ENCODE data around the gene OR2H1. TPM values are rescaled to one million over a fixed set of nuclear protein-coding genes. Genes with fewer than 3 reads are reported as not detected.

Gene OR2H1
- total and polyA plus RNA-seq, 9 of the 15 experiments (the other 6 are each of a cell fraction or from before 2014, with no cell fraction given): not detected

DNA sequence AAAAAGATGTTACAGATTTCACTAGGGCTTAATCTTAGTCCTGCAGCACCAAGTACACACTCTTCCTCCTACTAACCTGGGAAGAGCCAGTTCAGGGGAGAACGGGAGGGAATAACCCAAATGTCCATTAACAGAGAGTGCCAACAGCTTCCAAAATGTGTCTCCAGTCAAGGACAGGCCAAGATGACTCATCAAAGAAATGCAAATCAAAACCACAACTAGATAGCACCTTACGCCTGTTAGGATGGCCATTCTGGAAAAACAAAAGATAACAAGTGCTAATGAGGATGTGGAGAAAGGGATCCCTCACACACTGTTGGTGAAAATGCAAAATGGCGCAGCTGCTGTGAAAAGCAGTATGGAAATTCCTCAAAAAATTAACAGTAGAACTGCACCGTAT lies 34.6 kb downstream of the OR2H1 start (continued):
- TF ChIP-seq ESRRA (IDR thresholded peaks at IDR 0.05; ENCODE audit: borderline replicate concordance, low read depth): peak; percentile 79; the same call in 1 of the 2 replicates
- peak; percentile 67 for TF ChIP-seq MAFG (tag; conservative IDR thresholded peaks at IDR 0.05)
- peak; percentile 85 for TF ChIP-seq JUNB (CRISPR knock-in tag; conservative IDR thresholded peaks at IDR 0.05)
- TF ChIP-seq ZNF431 (CRISPR knock-in tag; IDR thresholded peaks at IDR 0.05): no peak

DNA sequence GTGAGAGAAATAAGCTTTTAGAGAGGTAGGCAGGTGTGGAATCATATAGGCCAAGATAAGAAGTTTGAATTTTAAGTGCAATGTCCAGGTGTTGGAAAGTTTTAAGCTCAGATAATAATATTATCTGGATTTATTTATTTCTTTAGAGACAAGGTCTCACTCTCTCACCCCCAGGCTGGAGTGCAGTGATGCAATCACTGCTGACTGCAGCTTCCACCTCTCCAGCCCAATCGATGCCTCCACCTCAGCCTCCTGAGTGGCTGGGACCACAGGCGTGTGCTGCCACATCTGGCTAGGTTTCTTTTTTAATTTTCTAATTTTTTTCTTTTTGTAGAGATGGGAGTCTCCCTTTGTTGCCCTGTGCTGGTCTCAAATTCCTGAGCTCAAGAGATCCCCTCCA lies 36.3 kb downstream of the OR2H1 start:
- BruUV-seq (replicated peaks): no TSS peak
- intact Hi-C loops (cut with micrococcal nuclease) (no loop called here), in situ Hi-C loops (cut with MboI) (no loop called here)
- H3K4me1 ChIP-seq (replicated peaks in 1 of 2; ENCODE audit: control insufficient read depth in 2 of 2, insufficient read depth in 2 of 2, low read length in 2 of 2): peaks cover 0 to 28% of the 10 kb centered on the region in 2 experiments; a peak in 4 of 5 replicates
- H3K9me3 ChIP-seq (replicated peaks; ENCODE audit: control insufficient read depth, insufficient read depth, low read depth, low read length): no peaks in the 10 kb centered on the region
- no peaks in the 10 kb centered on the region for H3K36me3 ChIP-seq (ENCODE audit: control insufficient read depth, insufficient read depth, low read length)
- DNase-seq (ENCODE audit: extremely low read depth in 1 of 4, low spot score in 3 of 4): no peak
- 7% methylated on average over 2 of the region's 2 CpGs for WGBS (ENCODE audit: insufficient coverage, low coverage, missing lambda C conversion rate)
- no peak overlapping the region for H3K4me3 ChIP-seq
- no peak for FAIRE-seq
- H3K27ac ChIP-seq (ENCODE audit: extremely low read depth, low read depth, low read length): no peak overlapping the region
- peaks cover 0 to 3% of the 10 kb centered on the region in 2 experiments; a peak in 1 of 5 replicates for H3K27me3 ChIP-seq (ENCODE audit: control insufficient read depth in 2 of 2, insufficient read depth in 2 of 2, low read length in 2 of 2)
- ChIA-PET POLR2A (interaction anchor here (1.1 kb wide), 1 partner anchor 8 kb away, joined by 3 read pairs; no protein-coding TSS in a partner anchor), CTCF (ENCODE audit: low intra/inter-chr PET ratio) (no interaction called here)
- peak; percentile 45; the same call in 1 of the 2 replicates for TF ChIP-seq CEBPG (CRISPR knock-in tag; IDR thresholded peaks at IDR 0.05)
- peak; percentile 43 to 70 for TF ChIP-seq CEBPG (tag; conservative IDR thresholded peaks at IDR 0.05 in 1 of 2, IDR thresholded peaks at IDR 0.05 in 1 of 2)
- TF ChIP-seq BCOR (IDR thresholded peaks at IDR 0.05): no peak
- H2AFZ ChIP-seq (ENCODE audit: low read depth, low read length): no peak overlapping the region
- no peaks in the 10 kb centered on the region for H3K9me1 ChIP-seq (ENCODE audit: control insufficient read depth, insufficient read depth, low read length)
- no peak for ATAC-seq
- no peaks in the 10 kb centered on the region for H3K79me2 ChIP-seq (ENCODE audit: control insufficient read depth, insufficient read depth, low read length)
- H3K9ac ChIP-seq (ENCODE audit: insufficient read depth in 1 of 2, low read depth in 2 of 2, low read length in 2 of 2): no peak overlapping the region
- no peak overlapping the region for H3K4me2 ChIP-seq (ENCODE audit: insufficient read depth, low read length)
- no peaks in the 10 kb centered on the region for H4K20me1 ChIP-seq (replicated peaks; ENCODE audit: control insufficient read depth, insufficient read depth, low read length)
